DMS79 (cell line): ENCODE results near the gene AGBL3.
"Not testable (repeated sequence)": the region's sequence is repeated elsewhere in the genome, so short reads cannot be mapped to it uniquely, and the experiment has no call there.

ENCODE experiments used
- DNase-seq: peaks from one replicate; lab custom pipeline; 2025; lab: John Stamatoyannopoulos, UW

Gene AGBL3

GRCh38 chr7:135168489-135169140 is 182.3 kb downstream of the AGBL3 start:
- DNase-seq = no peak

GRCh38 chr7:135169141-135169963 is 183.0 kb downstream of the AGBL3 start:
- no peak for DNase-seq

DNA sequence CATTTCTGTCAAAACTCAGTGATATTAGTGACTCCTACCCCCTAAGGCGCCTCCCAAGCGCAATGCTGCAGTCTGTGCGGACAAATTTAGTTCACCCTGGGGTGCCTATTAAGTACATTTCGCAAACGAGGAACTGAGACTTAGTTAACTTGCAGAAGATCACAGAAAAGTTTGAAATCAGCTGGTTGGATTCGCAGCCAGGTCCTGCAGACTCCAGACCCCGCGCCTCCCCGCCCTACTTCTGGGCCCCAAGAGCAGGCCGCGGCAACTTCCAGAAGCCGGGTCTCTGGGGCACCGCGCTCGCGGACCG is 183.6 kb downstream of the AGBL3 start:
- DNase-seq = no peak

DNA sequence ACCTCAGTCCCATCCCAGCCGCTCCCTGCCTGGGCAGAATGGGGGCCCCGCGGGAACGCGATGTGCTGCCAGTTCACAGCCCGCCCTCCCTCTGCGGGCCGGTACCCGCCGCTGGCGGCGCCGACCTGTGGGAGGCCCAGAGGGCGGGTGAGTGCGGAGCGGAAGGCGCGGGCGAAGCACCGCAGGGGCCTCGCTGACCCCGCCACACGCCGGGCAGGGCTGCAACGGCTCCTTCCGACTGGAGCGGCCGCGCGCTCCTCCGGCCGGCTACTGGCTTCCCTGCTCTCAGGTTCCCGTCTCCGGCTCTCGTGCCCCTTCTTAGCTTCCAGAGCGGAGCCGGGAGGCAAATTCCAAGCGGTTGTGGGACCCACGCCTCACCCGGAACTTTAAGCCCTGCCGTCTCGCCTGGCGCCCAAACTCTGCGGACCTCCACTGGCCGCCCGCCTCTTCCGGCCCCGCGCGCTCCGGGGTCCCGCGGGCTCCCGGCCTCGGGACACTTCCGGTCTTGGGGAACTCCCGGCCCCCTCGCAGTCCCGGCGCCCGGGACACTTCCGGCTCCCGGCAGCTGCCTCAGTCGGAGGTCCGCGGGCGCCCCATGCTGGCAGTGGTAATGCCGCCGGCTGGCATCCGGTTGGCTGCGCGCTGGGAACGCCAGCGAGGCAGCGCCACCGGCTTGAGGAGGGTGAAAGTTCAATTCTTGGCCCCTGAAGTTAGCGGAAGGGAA is 184.1 kb downstream of the AGBL3 start, which contains the start of gene CYREN:
TSS of gene CYREN (minus strand) at position 434 of the 724 bp plus-strand sequence. CDS start 1,785 bp downstream, outside the sequence.
- peak; percentile 83 for DNase-seq

DNA sequence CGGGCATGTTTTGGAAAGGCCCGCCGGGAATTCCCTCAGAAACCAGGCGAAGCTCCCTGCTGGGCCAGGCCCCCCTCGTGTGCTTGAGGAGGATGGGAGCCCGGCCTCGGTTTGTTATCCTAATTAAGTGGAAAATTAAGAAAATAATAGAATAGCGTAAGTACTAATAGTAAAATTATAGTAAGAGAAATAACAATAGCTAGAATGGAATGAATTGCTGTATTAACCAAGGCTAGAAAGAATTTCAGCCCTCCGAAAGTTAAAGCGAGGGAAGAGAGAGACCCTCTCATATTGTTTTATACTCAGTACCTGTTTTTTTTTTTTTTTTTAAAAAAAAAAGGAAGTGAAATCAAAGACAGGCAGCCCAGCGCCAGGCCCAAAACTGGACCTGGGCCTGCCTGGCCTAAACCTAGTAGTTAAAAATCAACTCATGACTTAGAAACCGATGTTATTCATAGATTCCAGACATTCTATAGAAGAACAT is 184.7 kb downstream of the AGBL3 start:
- not testable (repeated sequence) for DNase-seq

GRCh38 chr7:135171581-135172291 is 185.4 kb downstream of the AGBL3 start:
- not testable (repeated sequence) for DNase-seq

DNA sequence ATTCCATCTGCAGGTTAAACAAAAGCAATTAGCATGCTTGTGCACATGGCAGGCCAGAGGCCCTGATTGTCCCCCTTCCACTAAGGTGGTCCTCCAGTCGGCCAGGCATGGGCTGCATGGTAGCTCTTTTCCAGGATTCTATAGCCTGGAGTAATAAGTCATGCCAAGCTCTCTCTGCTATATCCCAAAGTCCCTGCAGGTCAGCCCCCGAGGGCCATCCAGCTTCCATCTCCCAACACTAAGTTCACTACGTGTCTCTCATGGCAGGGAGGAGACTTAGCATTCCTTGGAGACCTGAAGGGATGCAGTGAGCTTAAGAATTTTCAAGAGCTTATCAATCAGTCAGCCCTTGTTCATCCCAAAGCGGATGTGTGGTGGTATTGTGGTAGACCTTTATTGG is 187.6 kb downstream of the AGBL3 start:
- not testable (repeated sequence) for DNase-seq

DNA sequence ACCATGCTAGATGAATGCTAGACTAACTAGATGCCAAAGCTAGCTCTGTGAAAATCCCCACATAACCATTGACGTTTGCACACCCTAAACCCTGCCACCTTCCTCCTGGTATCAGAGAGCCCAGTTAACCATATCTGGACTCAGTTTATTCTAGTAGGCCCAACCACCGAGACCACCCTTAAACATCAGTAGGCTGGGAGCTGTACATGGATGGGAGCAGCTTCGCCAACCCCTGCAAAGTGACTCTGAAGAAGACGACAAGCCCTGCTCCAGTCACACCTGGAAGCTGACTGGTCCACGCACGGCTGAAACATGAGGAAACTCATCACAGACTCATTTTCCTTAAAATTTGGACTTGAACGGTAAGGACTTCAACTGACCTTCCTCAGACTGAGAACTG is 188.6 kb downstream of the AGBL3 start:
- no peak for DNase-seq

GRCh38 chr7:135175931-135176330 is 189.6 kb downstream of the AGBL3 start:
- no peak for DNase-seq

DNA sequence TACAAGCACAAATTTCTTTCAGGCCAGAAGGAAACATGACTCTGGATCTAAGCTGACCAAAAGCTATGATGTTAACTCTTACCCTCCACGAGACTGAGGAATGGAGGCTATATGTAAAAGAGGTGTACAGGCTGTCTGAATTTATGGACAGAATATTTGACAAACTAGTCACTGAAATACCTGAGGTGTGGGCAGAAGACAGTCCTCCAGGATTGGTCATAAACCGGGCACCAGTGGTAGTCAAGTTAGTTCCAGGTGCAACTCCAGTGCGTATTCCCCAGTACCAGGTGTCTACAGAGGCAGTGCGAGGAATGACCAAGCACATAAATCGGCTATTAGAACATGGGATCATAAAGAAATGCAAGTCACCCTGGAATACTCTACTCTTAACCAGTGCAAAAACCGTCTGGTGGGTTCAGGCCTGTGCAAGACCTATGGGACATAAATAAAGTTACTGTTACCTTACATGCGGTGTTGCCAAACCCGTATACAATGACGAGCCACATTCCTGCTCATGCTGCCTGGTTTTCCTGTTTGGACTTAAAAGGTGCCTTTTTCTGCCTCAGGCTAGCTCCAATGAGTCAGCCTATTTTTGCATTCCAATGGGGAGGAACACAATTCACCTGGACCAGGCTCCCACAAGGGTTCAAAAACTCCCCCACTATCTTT is 190.9 kb downstream of the AGBL3 start:
- no peak for DNase-seq

GRCh38 chr7:135178364-135178763 is 192.1 kb downstream of the AGBL3 start:
- DNase-seq = no peak

- no peak for DNase-seq
These were observed 193.1 kb downstream of the AGBL3 start for GRCh38 chr7:135179321-135179925.

DNA sequence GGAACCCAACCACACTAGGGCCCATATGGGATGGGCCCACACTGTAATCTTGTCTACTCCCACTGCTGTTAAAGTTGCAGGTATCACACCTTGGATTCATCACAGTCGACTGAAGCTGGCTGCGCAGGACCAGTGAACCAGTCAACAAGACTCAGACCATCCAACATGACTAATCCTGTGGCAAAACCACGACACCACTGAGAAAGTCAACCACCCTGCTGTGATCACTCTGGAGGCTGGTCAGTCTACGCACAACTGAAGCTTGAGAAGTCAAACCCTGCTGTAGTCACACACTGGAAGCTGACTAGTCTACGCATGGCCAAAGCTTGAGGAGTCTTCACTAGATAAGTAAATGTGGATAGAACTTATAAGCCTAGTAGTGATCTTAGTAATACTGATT is 193.8 kb downstream of the AGBL3 start:
- no peak for DNase-seq

GRCh38 chr7:135181261-135181928 is 195.1 kb downstream of the AGBL3 start:
- DNase-seq = no peak

- DNase-seq = no peak
These were observed 195.8 kb downstream of the AGBL3 start for GRCh38 chr7:135181929-135182678.

DNA sequence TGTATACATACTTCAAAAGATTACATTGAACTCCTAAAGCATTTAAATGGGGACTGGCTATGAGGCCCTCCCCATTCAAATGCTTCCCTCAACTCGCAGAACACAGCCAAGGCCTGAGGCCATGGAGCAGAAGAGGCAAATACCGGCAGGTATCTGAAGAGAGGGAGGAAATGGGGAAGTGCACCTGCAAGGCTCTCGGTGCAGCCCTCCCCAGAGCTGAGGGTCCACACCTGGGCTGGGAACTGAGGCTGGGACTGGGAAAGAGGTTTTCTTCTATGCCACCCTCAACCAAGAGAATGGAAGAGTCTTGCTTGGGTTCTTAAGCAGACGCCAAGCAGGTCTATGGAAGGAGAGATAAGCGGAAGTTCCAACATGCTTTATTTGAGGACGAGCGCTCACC is 197.2 kb downstream of the AGBL3 start:
- no peak for DNase-seq

- no peak for DNase-seq
These were observed 198.0 kb downstream of the AGBL3 start for GRCh38 chr7:135184254-135184841.
